ENCODE measurements around the gene AZU1. TPM values are rescaled to one million over a fixed set of nuclear protein-coding genes. Genes with fewer than 3 reads are reported as not detected.

Gene AZU1
- total RNA-seq, 1 experiment from 2014 or later: not detected

DNA sequence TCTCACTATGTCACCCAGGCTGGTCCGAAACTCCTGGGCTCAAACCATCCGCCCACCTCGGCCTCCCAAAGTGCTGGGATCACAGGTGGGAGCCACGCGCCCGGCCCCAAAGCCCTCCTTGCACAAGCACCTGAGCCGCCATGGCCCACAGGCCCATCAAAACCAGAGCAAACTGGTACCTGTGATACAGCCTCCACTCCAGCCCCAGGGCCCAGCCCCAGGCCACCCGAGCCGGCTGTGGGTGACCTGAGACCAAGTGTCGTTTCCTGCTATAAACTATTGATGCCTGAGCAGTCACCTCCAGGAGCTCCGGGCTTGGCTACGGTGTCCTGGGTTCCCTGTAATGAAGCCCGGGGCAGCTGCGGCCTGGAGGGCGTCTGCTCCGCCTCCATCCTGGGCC, 40.1 kb upstream of the AZU1 start:
- H4K20me1 ChIP-seq (ENCODE audit: insufficient read depth): no peaks in the 10 kb centered on the region
- no peaks in the 10 kb centered on the region for H3K36me3 ChIP-seq (ENCODE audit: control insufficient read depth in 1 of 2, insufficient read depth in 2 of 2, low read length in 2 of 2)
- intact Hi-C loops (cut with micrococcal nuclease): no loop called here
- ChIA-PET CTCF (no interaction called here), POLR2A (interaction anchor here (0.6 kb wide), 1 partner anchor 84 kb away, joined by 4 read pairs; no protein-coding TSS in a partner anchor), RAD21 (ENCODE audit: low non-redundant PET in 1 of 2, low total read pairs in 2 of 2, uncharacterized antibody in 2 of 2, unreplicated experiment in 2 of 2) (no interaction called here)
- H3K27ac ChIP-seq (ENCODE audit: low read depth, low read length): no peak overlapping the region
- ATAC-seq: no peak
- no peak overlapping the region for H2AFZ ChIP-seq (ENCODE audit: low read depth, low read length, poor library complexity, severe bottlenecking)
- no peak overlapping the region for H3K9ac ChIP-seq (ENCODE audit: low read length)
- no peaks in the 10 kb centered on the region for H3K27me3 ChIP-seq (ENCODE audit: insufficient read depth, low read length)
- H3K4me1 ChIP-seq (ENCODE audit: control insufficient read depth in 1 of 2, insufficient read depth in 2 of 2, low read length in 2 of 2): peaks cover 21 to 24% of the 10 kb centered on the region in 2 experiments
- no peak for TF ChIP-seq RAD21 (IDR thresholded peaks at IDR 0.05; ENCODE audit: low read depth)
- TF ChIP-seq, protein P1, sequence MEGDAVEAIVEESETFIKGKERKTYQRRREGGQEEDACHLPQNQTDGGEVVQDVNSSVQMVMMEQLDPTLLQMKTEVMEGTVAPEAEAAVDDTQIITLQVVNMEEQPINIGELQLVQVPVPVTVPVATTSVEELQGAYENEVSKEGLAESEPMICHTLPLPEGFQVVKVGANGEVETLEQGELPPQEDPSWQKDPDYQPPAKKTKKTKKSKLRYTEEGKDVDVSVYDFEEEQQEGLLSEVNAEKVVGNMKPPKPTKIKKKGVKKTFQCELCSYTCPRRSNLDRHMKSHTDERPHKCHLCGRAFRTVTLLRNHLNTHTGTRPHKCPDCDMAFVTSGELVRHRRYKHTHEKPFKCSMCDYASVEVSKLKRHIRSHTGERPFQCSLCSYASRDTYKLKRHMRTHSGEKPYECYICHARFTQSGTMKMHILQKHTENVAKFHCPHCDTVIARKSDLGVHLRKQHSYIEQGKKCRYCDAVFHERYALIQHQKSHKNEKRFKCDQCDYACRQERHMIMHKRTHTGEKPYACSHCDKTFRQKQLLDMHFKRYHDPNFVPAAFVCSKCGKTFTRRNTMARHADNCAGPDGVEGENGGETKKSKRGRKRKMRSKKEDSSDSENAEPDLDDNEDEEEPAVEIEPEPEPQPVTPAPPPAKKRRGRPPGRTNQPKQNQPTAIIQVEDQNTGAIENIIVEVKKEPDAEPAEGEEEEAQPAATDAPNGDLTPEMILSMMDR (IDR thresholded peaks at IDR 0.05 in 2 of 3, conservative IDR thresholded peaks at IDR 0.05 in 1 of 3; ENCODE audit: borderline replicate concordance in 1 of 3, insufficient read depth in 1 of 3, low read depth in 2 of 3, low read length in 2 of 3): no peak
- no peak for TF ChIP-seq ZFX (IDR thresholded peaks at IDR 0.05)
- TF ChIP-seq POLR2A (IDR thresholded peaks at IDR 0.05; ENCODE audit: borderline replicate concordance, extremely low read depth, insufficient read depth, insufficient read length): no peak
- H3K4me2 ChIP-seq (ENCODE audit: low read length): no peak overlapping the region
- H3K9me3 ChIP-seq (ENCODE audit: control insufficient read depth in 1 of 2, insufficient read depth in 1 of 2, low read depth in 1 of 2, low read length in 2 of 2): no peaks in the 10 kb centered on the region
- no peak overlapping the region for H3K4me3 ChIP-seq (replicated peaks in 1 of 2; ENCODE audit: low read depth in 1 of 2, low read length in 2 of 2)
- no TSS peak for BruUV-seq (replicated peaks)
- H3K79me2 ChIP-seq (ENCODE audit: insufficient read depth, low read length): no peaks in the 10 kb centered on the region
- H3K9me2 ChIP-seq (ENCODE audit: insufficient read depth): no peaks in the 10 kb centered on the region
- no peak for DNase-seq (ENCODE audit: low read depth, low spot score)

DNA sequence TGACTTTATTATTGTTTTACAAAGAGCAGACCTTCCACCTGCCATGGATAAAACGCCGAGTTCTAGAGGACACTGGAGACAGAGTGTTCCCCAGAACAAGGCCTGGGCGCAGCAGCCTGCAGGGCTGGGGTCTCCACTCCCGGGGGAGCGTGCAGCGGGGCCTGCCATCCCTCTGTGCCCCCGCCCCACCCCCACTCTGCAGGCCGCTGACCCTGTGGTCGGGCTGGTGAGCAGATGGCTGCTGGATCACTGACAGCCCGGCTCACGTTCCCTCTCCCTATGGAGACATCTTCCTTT, 39.0 kb upstream of the AZU1 start:
- RAD21 ChIA-PET (ENCODE audit: low non-redundant PET in 1 of 2, low total read pairs in 2 of 2, uncharacterized antibody in 2 of 2, unreplicated experiment in 2 of 2): no interaction called here
- H2AFZ ChIP-seq (ENCODE audit: low read depth, low read length, poor library complexity, severe bottlenecking): no peak overlapping the region

More for the DNA sequence above, 39.0 kb upstream of the AZU1 start:
- H4K20me1 ChIP-seq (ENCODE audit: insufficient read depth): no peaks in the 10 kb centered on the region
- no peaks in the 10 kb centered on the region for H3K79me2 ChIP-seq (ENCODE audit: insufficient read depth, low read length)
- H3K4me1 ChIP-seq (ENCODE audit: control insufficient read depth in 1 of 2, insufficient read depth in 2 of 2, low read length in 2 of 2): peaks cover 11 to 13% of the 10 kb centered on the region in 2 experiments
- no peak for TF ChIP-seq SP1 (IDR thresholded peaks at IDR 0.05; ENCODE audit: low read depth)
- TF ChIP-seq SRF (IDR thresholded peaks at IDR 0.05; ENCODE audit: low read depth): no peak
- TF ChIP-seq EGR1 (IDR thresholded peaks at IDR 0.05; ENCODE audit: low read depth): no peak
- no peak for TF ChIP-seq FOSL1 (IDR thresholded peaks at IDR 0.05; ENCODE audit: low read depth)
- intact Hi-C loops (cut with micrococcal nuclease): no loop called here
- H3K27me3 ChIP-seq (ENCODE audit: insufficient read depth, low read length): no peaks in the 10 kb centered on the region
- no peaks in the 10 kb centered on the region for H3K9me3 ChIP-seq (ENCODE audit: control insufficient read depth in 1 of 2, insufficient read depth in 1 of 2, low read depth in 1 of 2, low read length in 2 of 2)
- BruUV-seq (replicated peaks): no TSS peak
- H3K9me2 ChIP-seq (ENCODE audit: insufficient read depth): no peaks in the 10 kb centered on the region
- no peaks in the 10 kb centered on the region for H3K36me3 ChIP-seq (ENCODE audit: control insufficient read depth in 1 of 2, insufficient read depth in 2 of 2, low read length in 2 of 2)
- no peak overlapping the region for H3K4me3 ChIP-seq (replicated peaks in 1 of 2; ENCODE audit: low read depth in 1 of 2, low read length in 2 of 2)
- H3K9ac ChIP-seq (ENCODE audit: low read length): no peak overlapping the region
- POLR2A ChIA-PET: no interaction called here
- ATAC-seq: no peak
- CTCF ChIA-PET: no interaction called here
- DNase-seq (ENCODE audit: low read depth, low spot score): no peak
- H3K4me2 ChIP-seq (ENCODE audit: low read length): no peak overlapping the region
- H3K27ac ChIP-seq (ENCODE audit: low read depth, low read length): no peak overlapping the region

All from HCT116 (cell line).